ENCODE results near the gene ZBED4. TPM values are rescaled to one million over a fixed set of nuclear protein-coding genes. Genes with fewer than 3 reads are reported as not detected.
A peak's percentile ranks its signal among the peaks of the same experiment; 100 is the strongest.

Gene ZBED4
- total RNA-seq, 2 experiments from 2014 or later = 19.7 to 20.1 TPM

- DNase-seq (no peak), ATAC-seq (no peak)
- H3K4me3 Mint-ChIP-seq = no peak overlapping the region
- H3K4me1 Mint-ChIP-seq (ENCODE audit: low read depth) = peaks cover 47% of the 10 kb centered on the region
- no peak for TF ChIP-seq CTCF (IDR thresholded peaks at IDR 0.05)
- intact Hi-C loops (cut with micrococcal nuclease) = loop anchor here (10.0 kb wide), 1 partner anchor 164 kb away; no protein-coding TSS in a partner anchor
- ChIA-PET CTCF (interaction anchor here (3.6 kb wide), 1 partner anchor 102 kb away, joined by 34 read pairs; no protein-coding TSS in a partner anchor), POLR2A (no interaction called here)
- peaks cover 26% of the 10 kb centered on the region for H3K36me3 Mint-ChIP-seq (ENCODE audit: low read depth)
- H3K27ac Mint-ChIP-seq = no peak overlapping the region
- no peaks in the 10 kb centered on the region for H3K9me3 Mint-ChIP-seq
- H3K27me3 Mint-ChIP-seq = no peaks in the 10 kb centered on the region
These were observed 75.0 kb downstream of the ZBED4 start for GRCh38 chr22:49928555-49929210.

GRCh38 chr22:49929211-49929979 lies 75.8 kb downstream of the ZBED4 start:
- Mint-ChIP-seq H3K36me3 (ENCODE audit: low read depth) (peaks cover 19% of the 10 kb centered on the region), H3K27ac (no peak overlapping the region), H3K9me3 (no peaks in the 10 kb centered on the region), H3K4me1 (ENCODE audit: low read depth) (peaks cover 48% of the 10 kb centered on the region), H3K4me3 (no peak overlapping the region), H3K27me3 (no peaks in the 10 kb centered on the region)
- peak; percentile 78 for DNase-seq
- ATAC-seq = peak; percentile 63
- POLR2A ChIA-PET = no interaction called here
- CTCF ChIA-PET = interaction anchor here (0.6 to 2.9 kb wide), 8 partner anchors 32 to 156 kb away, joined by 3 to 43 read pairs (median 8); partner anchors contain the start of genes MLC1 and PIM3
- TF ChIP-seq CTCF (IDR thresholded peaks at IDR 0.05) = peak; percentile 83
- intact Hi-C loops (cut with micrococcal nuclease) = loop anchor here (10.0 kb wide), 1 partner anchor 165 kb away; no protein-coding TSS in a partner anchor

DNA sequence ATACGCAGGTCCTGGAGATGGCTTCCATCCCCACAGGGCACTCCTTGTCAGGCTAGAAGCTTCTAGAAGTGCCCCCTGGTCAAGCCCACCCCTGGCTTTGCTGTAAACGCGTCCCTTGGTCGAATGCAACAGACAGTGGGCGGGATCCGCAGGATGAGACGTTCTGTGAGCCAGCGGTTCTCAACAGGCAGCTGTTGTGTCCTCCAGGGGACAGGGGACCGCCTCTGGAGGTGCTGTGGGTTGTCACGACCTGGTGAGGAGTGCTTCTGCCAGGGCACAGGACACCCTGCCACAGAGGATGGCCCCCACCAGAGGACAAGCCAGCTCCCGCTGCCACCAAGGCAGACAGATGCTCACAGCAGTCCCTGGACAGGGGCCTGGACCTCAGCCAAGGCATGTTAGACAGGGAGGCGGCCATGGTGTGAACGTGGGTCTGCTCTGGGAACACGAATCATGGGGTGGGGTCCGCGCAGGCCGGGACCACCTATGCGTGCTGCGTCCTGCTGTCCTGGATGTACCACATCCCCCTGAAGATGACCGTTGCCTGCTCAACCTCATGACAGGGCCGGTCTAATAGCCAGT lies 76.4 kb downstream of the ZBED4 start:
- ChIA-PET CTCF (interaction anchor here (0.6 to 2.9 kb wide), 15 partner anchors 8 to 162 kb away, joined by 3 to 43 read pairs (median 7); partner anchors contain the start of genes MLC1 and PIM3), POLR2A (interaction anchor here (1.1 kb wide), 1 partner anchor 98 kb away, joined by 3 read pairs; no protein-coding TSS in a partner anchor)
- Mint-ChIP-seq H3K36me3 (ENCODE audit: low read depth) (peaks cover 18% of the 10 kb centered on the region), H3K27ac (no peak overlapping the region), H3K9me3 (no peaks in the 10 kb centered on the region), H3K4me3 (no peak overlapping the region), H3K4me1 (ENCODE audit: low read depth) (peaks cover 44% of the 10 kb centered on the region), H3K27me3 (no peaks in the 10 kb centered on the region)
- ATAC-seq = no peak
- TF ChIP-seq CTCF (IDR thresholded peaks at IDR 0.05) = no peak
- no peak for DNase-seq
- intact Hi-C loops (cut with micrococcal nuclease) = loop anchor here (5.0 to 10.0 kb wide), 3 partner anchors 37 to 165 kb away; no protein-coding TSS in a partner anchor

GRCh38 chr22:49930596-49931412 lies 77.2 kb downstream of the ZBED4 start:
- ChIA-PET POLR2A (interaction anchor here (0.6 to 1.1 kb wide), 3 partner anchors 29 to 97 kb away, joined by 3 to 5 read pairs (median 3); partner anchors contain the start of gene PIM3), CTCF (interaction anchor here (0.7 to 2.9 kb wide), 17 partner anchors 8 to 163 kb away, joined by 3 to 43 read pairs (median 7); partner anchors contain the start of genes MLC1 and PIM3)
- DNase-seq = peak; percentile 76
- Mint-ChIP-seq H3K9me3 (no peaks in the 10 kb centered on the region), H3K36me3 (ENCODE audit: low read depth) (peaks cover 11% of the 10 kb centered on the region), H3K4me3 (no peak overlapping the region), H3K27me3 (no peaks in the 10 kb centered on the region), H3K27ac (peak overlapping the region; percentile 27), H3K4me1 (ENCODE audit: low read depth) (peaks cover 37% of the 10 kb centered on the region)
- intact Hi-C loops (cut with micrococcal nuclease) = loop anchor here (1.0 to 5.0 kb wide), 3 partner anchors 36 to 99 kb away; no protein-coding TSS in a partner anchor
- peak; percentile 51 for TF ChIP-seq CTCF (IDR thresholded peaks at IDR 0.05)
- ATAC-seq = peak; percentile 32

All from activated CD8-positive, alpha-beta T cell treated with anti-CD3 and anti-CD28 coated beads for 36 hours (primary cell).